ENCODE measurements around the gene FAM111B. TPM values are rescaled to one million over a fixed set of nuclear protein-coding genes. Genes with fewer than 3 reads are reported as not detected.

The FAM111B gene
- total RNA-seq, 2 donors from 2014 or later, result 20.0 to 23.1 TPM

- Histone ChIP-seq H3K36me3 (ENCODE audit: control insufficient read depth, insufficient read depth, low read length) (no peaks in the 10 kb centered on the region), H3K27me3 (ENCODE audit: control insufficient read depth, insufficient read depth, low read length, poor library complexity, severe bottlenecking) (peaks cover 26% of the 10 kb centered on the region), H3K4me1 (ENCODE audit: control insufficient read depth, insufficient read depth, low read length) (no peaks in the 10 kb centered on the region), H3K4me3 (ENCODE audit: low read length) (peak overlapping the region; percentile 85), H3K27ac (ENCODE audit: low read depth, low read length) (no peak overlapping the region), H3K9me3 (ENCODE audit: control insufficient read depth, low read length) (no peaks in the 10 kb centered on the region), H3K9ac (ENCODE audit: extremely low read depth, low read length, poor library complexity, severe bottlenecking) (no peak overlapping the region)
- DNase-seq, result no peak
- no peak for TF ChIP-seq CTCF (conservative IDR thresholded peaks at IDR 0.05)
- Mint-ChIP-seq H3K9me3 (peaks cover 6% of the 10 kb centered on the region), H3K4me3 (peak overlapping the region; percentile 83), H3K27ac (no peak overlapping the region), H3K27me3 (ENCODE audit: insufficient read depth) (peaks cover 32% of the 10 kb centered on the region), H3K4me1 (peaks cover 13% of the 10 kb centered on the region), H3K36me3 (ENCODE audit: low read depth) (no peaks in the 10 kb centered on the region)
- 26 to 40% methylated on average over 1 to 3 of the region's 3 CpGs for WGBS, 2 experiments (ENCODE audit: insufficient coverage in 1 of 2, insufficient read length in 1 of 2)
These were observed 34.8 kb downstream of the FAM111B start for GRCh38 chr11:59141673-59142460.

- H3K9ac ChIP-seq (ENCODE audit: extremely low read depth, low read length, poor library complexity, severe bottlenecking), result peak within 1 kb of the TSS; percentile 26
- Mint-ChIP-seq H3K4me3 (peak within 1 kb of the TSS; percentile 83), H3K27me3 (ENCODE audit: insufficient read depth) (peaks cover 28% of the 10 kb centered on the region)
These were observed 35.8 kb downstream of the FAM111B start, which contains the start of gene FAM111A for GRCh38 chr11:59142530-59143507. Gene FAM111A, plus strand, starts transcription at chr11:59142856. Its CDS starts 6,017 bp downstream, at chr11:59148873.

More at GRCh38 chr11:59142530-59143507, 35.8 kb downstream of the FAM111B start, which contains the start of gene FAM111A:
- 4 to 10% methylated on average over 16 to 50 of the region's 50 CpGs for WGBS, 2 experiments (ENCODE audit: insufficient coverage in 1 of 2, insufficient read length in 1 of 2)
- peak; percentile 63 for TF ChIP-seq CTCF (conservative IDR thresholded peaks at IDR 0.05)
- Histone ChIP-seq H3K27ac (ENCODE audit: low read depth, low read length) (no peak within 1 kb of the TSS), H3K36me3 (ENCODE audit: control insufficient read depth, insufficient read depth, low read length) (no peaks in the 10 kb centered on the region), H3K27me3 (ENCODE audit: control insufficient read depth, insufficient read depth, low read length, poor library complexity, severe bottlenecking) (peaks cover 26% of the 10 kb centered on the region), H3K9me3 (ENCODE audit: control insufficient read depth, low read length) (no peaks in the 10 kb centered on the region), H3K4me1 (ENCODE audit: control insufficient read depth, insufficient read depth, low read length) (no peaks in the 10 kb centered on the region), H3K4me3 (ENCODE audit: low read length) (peak within 1 kb of the TSS; percentile 85)
- Mint-ChIP-seq H3K9me3 (peaks cover 6% of the 10 kb centered on the region), H3K27ac (peak within 1 kb of the TSS; percentile 82), H3K36me3 (ENCODE audit: low read depth) (no peaks in the 10 kb centered on the region), H3K4me1 (peaks cover 10% of the 10 kb centered on the region)
- peak; percentile 96 for DNase-seq

All from endodermal cell (in vitro differentiated cells).